ENCODE results near the gene PRUNE2. TPM values are rescaled to one million over a fixed set of nuclear protein-coding genes. Genes with fewer than 3 reads are reported as not detected.
A peak's percentile ranks its signal among the peaks of the same experiment; 100 is the strongest.

Gene PRUNE2
- total and polyA plus RNA-seq, 9 donors: 9.1 to 16.4 (median 11.9) TPM

GRCh38 chr9:76926846-76927245 is 20.9 kb upstream of the PRUNE2 start:
- Histone ChIP-seq H3K4me3 (ENCODE audit: low read length) (no peak overlapping the region), H3K27me3 (ENCODE audit: control insufficient read depth, insufficient read depth, low read length) (no peaks in the 10 kb centered on the region), H3K9me3 (replicated peaks; ENCODE audit: control insufficient read depth, low read depth, low read length) (no peaks in the 10 kb centered on the region), H3K4me1 (ENCODE audit: control insufficient read depth, insufficient read depth, low read length) (no peaks in the 10 kb centered on the region), H3K27ac (ENCODE audit: low read length) (no peak overlapping the region), H3K36me3 (ENCODE audit: control insufficient read depth, insufficient read depth, low read length) (no peaks in the 10 kb centered on the region)
- WGBS (ENCODE audit: insufficient coverage): 94% methylated on average over 2 of the region's 6 CpGs
- no peak for DNase-seq

- DNase-seq: no peak
- Histone ChIP-seq H3K36me3 (ENCODE audit: control insufficient read depth, insufficient read depth, low read length) (no peaks in the 10 kb centered on the region), H3K27me3 (ENCODE audit: control insufficient read depth, insufficient read depth, low read length) (no peaks in the 10 kb centered on the region), H3K9me3 (replicated peaks; ENCODE audit: control insufficient read depth, low read depth, low read length) (no peaks in the 10 kb centered on the region), H3K4me3 (ENCODE audit: low read length) (no peak overlapping the region), H3K4me1 (ENCODE audit: control insufficient read depth, insufficient read depth, low read length) (no peaks in the 10 kb centered on the region), H3K27ac (ENCODE audit: low read length) (no peak overlapping the region)
- WGBS (ENCODE audit: insufficient coverage): 25% methylated on average over 2 of the region's 4 CpGs
Measured at GRCh38 chr9:76926324-76926741, 20.4 kb upstream of the PRUNE2 start.

- Histone ChIP-seq H3K27me3 (ENCODE audit: control insufficient read depth, insufficient read depth, low read length) (peaks cover 1% of the 10 kb centered on the region), H3K27ac (ENCODE audit: low read length) (no peak overlapping the region), H3K4me3 (ENCODE audit: low read length) (no peak overlapping the region), H3K9me3 (replicated peaks; ENCODE audit: control insufficient read depth, low read depth, low read length) (no peaks in the 10 kb centered on the region), H3K36me3 (ENCODE audit: control insufficient read depth, insufficient read depth, low read length) (no peaks in the 10 kb centered on the region), H3K4me1 (ENCODE audit: control insufficient read depth, insufficient read depth, low read length) (no peaks in the 10 kb centered on the region)
- no peak for DNase-seq
- WGBS (ENCODE audit: insufficient coverage): no CpG with 5 or more reads among the region's 1 CpG
Measured at GRCh38 chr9:76921165-76921564, 15.3 kb upstream of the PRUNE2 start.

DNA sequence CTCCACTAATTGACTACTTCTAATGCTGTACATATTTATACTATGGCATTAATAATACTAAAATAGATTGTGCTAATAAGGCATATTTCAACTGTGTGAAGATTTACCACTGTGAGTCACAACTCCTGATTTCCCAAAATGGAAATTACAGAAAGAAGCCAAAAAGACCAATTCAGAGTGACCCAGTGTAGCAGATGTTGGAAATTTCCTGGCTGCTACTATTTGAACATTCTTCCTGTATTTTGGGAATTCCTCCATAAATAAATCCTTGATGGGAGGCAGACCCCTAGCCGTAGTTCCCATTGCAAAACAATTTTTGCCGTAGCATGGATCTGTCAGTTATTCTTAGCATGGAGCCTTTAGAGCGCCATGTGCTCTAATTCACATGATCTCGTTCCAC is 11.4 kb upstream of the PRUNE2 start:
- Histone ChIP-seq H3K9me3 (replicated peaks; ENCODE audit: control insufficient read depth, low read depth, low read length) (no peaks in the 10 kb centered on the region), H3K27ac (ENCODE audit: low read length) (no peak overlapping the region), H3K4me1 (ENCODE audit: control insufficient read depth, insufficient read depth, low read length) (no peaks in the 10 kb centered on the region), H3K27me3 (ENCODE audit: control insufficient read depth, insufficient read depth, low read length) (peaks cover 4% of the 10 kb centered on the region), H3K4me3 (ENCODE audit: low read length) (no peak overlapping the region), H3K36me3 (ENCODE audit: control insufficient read depth, insufficient read depth, low read length) (no peaks in the 10 kb centered on the region)
- WGBS (ENCODE audit: insufficient coverage): 67% methylated on average over 2 of the region's 4 CpGs
- peak; percentile 16 for DNase-seq

DNA sequence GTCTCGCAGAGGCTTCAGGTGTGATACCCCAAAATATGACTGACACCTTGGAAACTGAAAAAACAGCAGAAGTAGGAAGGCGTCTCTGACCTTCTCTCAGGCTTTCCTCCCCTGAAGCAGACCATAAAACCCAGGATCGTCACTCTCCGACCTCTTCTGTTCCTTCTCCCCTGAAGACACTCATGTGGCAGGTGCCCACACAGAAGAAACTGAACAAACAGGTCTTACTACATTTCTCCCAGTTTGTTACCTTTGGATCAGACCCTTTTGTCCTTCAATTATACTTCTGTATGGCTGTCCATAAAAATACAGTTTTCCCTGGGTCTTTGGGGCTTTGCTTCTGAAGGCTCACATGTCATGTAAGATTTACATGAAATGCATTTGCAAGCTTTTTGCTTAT is 10.3 kb upstream of the PRUNE2 start:
- WGBS (ENCODE audit: insufficient coverage): 53% methylated on average over 4 of the region's 4 CpGs
- H3K4me1 ChIP-seq (ENCODE audit: control insufficient read depth, insufficient read depth, low read length): no peaks in the 10 kb centered on the region
- H3K27ac ChIP-seq (ENCODE audit: low read length): no peak overlapping the region
- no peak for DNase-seq
- no peaks in the 10 kb centered on the region for H3K9me3 ChIP-seq (replicated peaks; ENCODE audit: control insufficient read depth, low read depth, low read length)
- no peak overlapping the region for H3K4me3 ChIP-seq (ENCODE audit: low read length)
- no peaks in the 10 kb centered on the region for H3K36me3 ChIP-seq (ENCODE audit: control insufficient read depth, insufficient read depth, low read length)
- peaks cover 4% of the 10 kb centered on the region for H3K27me3 ChIP-seq (ENCODE audit: control insufficient read depth, insufficient read depth, low read length)

GRCh38 chr9:76913467-76913866 is 7.6 kb upstream of the PRUNE2 start:
- Histone ChIP-seq H3K9me3 (replicated peaks; ENCODE audit: control insufficient read depth, low read depth, low read length) (no peaks in the 10 kb centered on the region), H3K4me1 (ENCODE audit: control insufficient read depth, insufficient read depth, low read length) (no peaks in the 10 kb centered on the region), H3K27ac (ENCODE audit: low read length) (no peak overlapping the region), H3K36me3 (ENCODE audit: control insufficient read depth, insufficient read depth, low read length) (no peaks in the 10 kb centered on the region), H3K27me3 (ENCODE audit: control insufficient read depth, insufficient read depth, low read length) (peaks cover 12% of the 10 kb centered on the region), H3K4me3 (ENCODE audit: low read length) (no peak overlapping the region)
- DNase-seq: no peak
- WGBS (ENCODE audit: insufficient coverage): no CpG with 5 or more reads among the region's 2 CpGs

DNA sequence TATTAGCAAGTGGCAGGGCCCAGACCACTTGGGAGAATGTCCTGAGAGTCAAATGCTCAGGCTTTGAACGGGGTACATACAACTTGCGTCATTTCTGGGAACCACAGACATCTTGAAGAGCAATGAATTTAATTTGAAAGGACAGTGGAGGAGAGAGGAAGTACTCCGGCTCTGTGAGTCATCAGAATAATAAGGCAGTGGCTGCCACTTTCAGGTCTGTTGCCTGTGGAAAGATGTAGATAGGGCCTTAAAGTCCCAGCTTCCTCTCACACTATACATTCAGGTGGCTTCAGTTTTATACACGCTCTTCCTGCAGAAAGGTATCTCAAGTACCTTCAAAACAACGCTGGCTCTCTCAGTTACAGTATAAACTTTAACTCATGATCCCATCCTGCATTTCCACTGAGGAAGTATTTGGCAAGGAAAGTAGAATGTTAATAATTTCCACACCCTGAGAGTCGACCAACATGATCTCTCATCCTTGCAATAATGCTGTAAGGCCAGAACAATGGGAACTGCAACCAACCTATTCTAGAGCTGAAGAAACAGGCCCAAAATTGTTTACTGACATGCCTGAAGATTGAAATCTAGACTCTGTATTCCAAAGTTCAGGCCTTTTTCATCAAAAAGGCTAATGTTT is 6.8 kb upstream of the PRUNE2 start:
- H3K27ac ChIP-seq (ENCODE audit: low read length): no peak overlapping the region
- no peak overlapping the region for H3K4me3 ChIP-seq (ENCODE audit: low read length)
- no peaks in the 10 kb centered on the region for H3K36me3 ChIP-seq (ENCODE audit: control insufficient read depth, insufficient read depth, low read length)
- H3K27me3 ChIP-seq (ENCODE audit: control insufficient read depth, insufficient read depth, low read length): peaks cover 12% of the 10 kb centered on the region
- no peak for DNase-seq
- H3K4me1 ChIP-seq (ENCODE audit: control insufficient read depth, insufficient read depth, low read length): no peaks in the 10 kb centered on the region
- 47% methylated on average over 2 of the region's 6 CpGs for WGBS (ENCODE audit: insufficient coverage)
- no peaks in the 10 kb centered on the region for H3K9me3 ChIP-seq (replicated peaks; ENCODE audit: control insufficient read depth, low read depth, low read length)

- DNase-seq: no peak
- no peak overlapping the region for H3K27ac ChIP-seq (ENCODE audit: low read length)
- no CpG with 5 or more reads among the region's 1 CpG for WGBS (ENCODE audit: insufficient coverage)
- no peak overlapping the region for H3K4me3 ChIP-seq (ENCODE audit: low read length)
- H3K9me3 ChIP-seq (replicated peaks; ENCODE audit: control insufficient read depth, low read depth, low read length): no peaks in the 10 kb centered on the region
- peaks cover 16% of the 10 kb centered on the region for H3K27me3 ChIP-seq (ENCODE audit: control insufficient read depth, insufficient read depth, low read length)
- H3K4me1 ChIP-seq (ENCODE audit: control insufficient read depth, insufficient read depth, low read length): no peaks in the 10 kb centered on the region
- H3K36me3 ChIP-seq (ENCODE audit: control insufficient read depth, insufficient read depth, low read length): no peaks in the 10 kb centered on the region
Measured at GRCh38 chr9:76911971-76912370, 6.1 kb upstream of the PRUNE2 start.

DNA sequence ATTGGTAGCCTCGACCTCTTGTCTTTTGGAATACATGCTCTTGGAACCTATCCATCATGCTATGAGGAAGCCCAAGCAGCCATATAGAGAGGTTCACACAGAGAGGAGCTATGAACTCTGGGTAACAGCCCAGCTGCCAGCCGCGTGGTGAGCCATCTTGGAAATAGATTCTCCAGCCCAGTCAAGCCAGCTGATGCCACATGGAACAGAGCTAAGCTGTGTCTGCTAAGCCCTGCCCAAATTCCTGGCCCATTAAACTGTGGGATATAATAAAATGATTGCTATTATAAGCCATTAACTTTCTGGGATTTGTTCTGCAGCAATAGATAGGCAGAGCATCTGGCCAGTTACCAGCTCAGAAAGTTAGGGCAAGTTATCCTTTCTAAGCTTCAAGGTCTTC is 4.9 kb upstream of the PRUNE2 start:
- Histone ChIP-seq H3K27me3 (ENCODE audit: control insufficient read depth, insufficient read depth, low read length) (peaks cover 21% of the 10 kb centered on the region), H3K27ac (ENCODE audit: low read length) (no peak overlapping the region), H3K4me1 (ENCODE audit: control insufficient read depth, insufficient read depth, low read length) (peaks cover 3% of the 10 kb centered on the region), H3K9me3 (replicated peaks; ENCODE audit: control insufficient read depth, low read depth, low read length) (no peaks in the 10 kb centered on the region), H3K4me3 (ENCODE audit: low read length) (no peak overlapping the region), H3K36me3 (ENCODE audit: control insufficient read depth, insufficient read depth, low read length) (no peaks in the 10 kb centered on the region)
- 70% methylated on average over 2 of the region's 3 CpGs for WGBS (ENCODE audit: insufficient coverage)
- no peak for DNase-seq

DNA sequence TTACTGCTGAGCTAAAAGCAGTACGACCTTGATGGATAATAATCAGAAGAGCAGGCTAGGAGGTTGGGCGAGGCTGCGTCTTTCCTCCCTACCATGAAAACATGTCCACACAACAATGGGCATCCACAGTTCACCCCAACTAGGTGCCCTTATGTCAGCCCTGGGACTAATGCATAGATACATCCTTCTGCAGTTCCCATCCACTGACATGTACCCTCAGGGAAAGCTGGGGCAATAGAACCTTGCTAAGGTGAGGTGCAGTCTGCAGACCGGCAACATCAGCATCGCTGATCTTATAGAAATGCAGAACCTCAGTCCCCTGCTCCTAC is 697 bp upstream of the PRUNE2 start:
- no peaks in the 10 kb centered on the region for H3K9me3 ChIP-seq (replicated peaks; ENCODE audit: control insufficient read depth, low read depth, low read length)
- WGBS (ENCODE audit: insufficient coverage): no CpG with 5 or more reads among the region's 5 CpGs
- no peak overlapping the region for H3K4me3 ChIP-seq (ENCODE audit: low read length)
- DNase-seq: no peak
- no peaks in the 10 kb centered on the region for H3K36me3 ChIP-seq (ENCODE audit: control insufficient read depth, insufficient read depth, low read length)
- peaks cover 40% of the 10 kb centered on the region for H3K27me3 ChIP-seq (ENCODE audit: control insufficient read depth, insufficient read depth, low read length)
- peaks cover 11% of the 10 kb centered on the region for H3K4me1 ChIP-seq (ENCODE audit: control insufficient read depth, insufficient read depth, low read length)
- no peak overlapping the region for H3K27ac ChIP-seq (ENCODE audit: low read length)

All from muscle of leg (tissue), 11 donors.